GM12878 (cell line): ENCODE measurements around the gene SYNM.

Experiments used
- CEBPB ChIP-seq, 2 experiments: fragments of 150-350 bp in 1 of 2; IDR thresholded peaks; 2 replicates each; pipeline ENCODE4 v1.6.1; 2012 to 2014; ENCODE audit warnings: low read depth in 2 of 2, low read length in 2 of 2, borderline replicate concordance in 1 of 2, inconsistent platforms in 1 of 2
- CHD1 ChIP-seq: IDR thresholded peaks from 2 replicates; pipeline ENCODE4 v1.6.1; 2012; ENCODE audit warnings: low read depth, low read length, improper control_type of control experiment
- CTCF ChIP-seq, 3 experiments: IDR thresholded peaks in 2 of 3; conservative IDR thresholded peaks in 1 of 3; 2 replicates each; pipeline ENCODE4 v1.5.1; 2011; ENCODE audit warnings: low read depth in 3 of 3, low read length in 3 of 3, mild to moderate bottlenecking in 3 of 3, control low read depth in 2 of 3, moderate library complexity in 2 of 3, inconsistent platforms in 1 of 3, mixed read lengths in 1 of 3; ENCODE audit not compliant: control insufficient read depth in 2 of 3, insufficient read depth in 1 of 3; ENCODE audit errors: extremely low read depth in 1 of 3
- IRF5 ChIP-seq: fragments of 450-650 bp; IDR thresholded peaks from 2 replicates; pipeline ENCODE4 v1.6.1; 2017; ENCODE audit warnings: borderline replicate concordance
- MYC ChIP-seq: IDR thresholded peaks from 2 replicates; pipeline ENCODE4 v1.6.1; 2011; ENCODE audit warnings: mild to moderate bottlenecking, low read length, moderate library complexity, inconsistent platforms; ENCODE audit not compliant: insufficient read depth, insufficient replicate concordance, insufficient read length, severe bottlenecking
- NR2C2 ChIP-seq: IDR thresholded peaks from 2 replicates; pipeline ENCODE4 v1.6.1; 2011; ENCODE audit warnings: borderline replicate concordance, low read depth; ENCODE audit not compliant: control insufficient read depth, insufficient read length
- PBX3 ChIP-seq: IDR thresholded peaks from 2 replicates; pipeline ENCODE4 v1.6.1; 2011; ENCODE audit warnings: mild to moderate bottlenecking, low read depth, low read length, moderate library complexity; ENCODE audit not compliant: insufficient replicate concordance
- POLR2A ChIP-seq: IDR thresholded peaks from 2 replicates; pipeline ENCODE4 v1.6.1; 2011; ENCODE audit warnings: low read depth, mild to moderate bottlenecking, low read length
- POLR2AphosphoS5 ChIP-seq: IDR thresholded peaks from 2 replicates; pipeline ENCODE4 v1.6.1; 2011; ENCODE audit warnings: mild to moderate bottlenecking, low read length, inconsistent platforms
- REST ChIP-seq: IDR thresholded peaks from 2 replicates; pipeline ENCODE4 v1.6.1; 2012; ENCODE audit warnings: mild to moderate bottlenecking, low read depth, low read length

- TF ChIP-seq POLR2A (no peak), MYC (no peak), CHD1 (no peak), IRF5 (no peak), CEBPB (IDR thresholded peaks at IDR 0.05; ENCODE audit: borderline replicate concordance in 1 of 2, low read depth in 2 of 2, low read length in 2 of 2) (no peak), NR2C2 (no peak), PBX3 (no peak), REST (no peak), CTCF (IDR thresholded peaks at IDR 0.05 in 2 of 3, conservative IDR thresholded peaks at IDR 0.05 in 1 of 3; ENCODE audit: control insufficient read depth in 2 of 3, extremely low read depth in 1 of 3, insufficient read depth in 1 of 3, low read depth in 3 of 3, low read length in 3 of 3) (no peak), POLR2AphosphoS5 (no peak)
Observed at GRCh38 chr15:99130314-99130713, 25.4 kb downstream of the SYNM start.
